ENCODE results near the gene LCN15. TPM values are rescaled to one million over a fixed set of nuclear protein-coding genes. Genes with fewer than 3 reads are reported as not detected.

Gene LCN15
- total and polyA plus RNA-seq, 2 of the 4 experiments (the other 2 are of a cell fraction) = not detected

DNA sequence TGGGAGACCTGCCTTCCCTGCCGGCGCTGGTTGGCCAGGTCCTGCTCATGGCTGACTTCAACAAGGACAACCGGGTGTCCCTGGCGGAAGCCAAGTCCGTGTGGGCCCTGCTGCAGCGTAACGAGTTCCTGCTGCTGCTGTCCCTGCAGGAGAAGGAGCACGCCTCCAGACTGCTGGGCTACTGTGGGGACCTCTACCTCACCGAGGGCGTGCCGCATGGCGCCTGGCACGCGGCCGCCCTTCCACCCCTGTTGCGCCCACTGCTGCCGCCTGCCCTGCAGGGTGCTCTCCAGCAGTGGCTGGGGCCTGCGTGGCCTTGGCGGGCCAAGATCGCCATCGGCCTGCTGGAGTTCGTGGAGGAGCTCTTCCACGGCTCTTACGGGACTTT, 41.4 kb downstream of the LCN15 start:
- no peak overlapping the region for H2AK5ac ChIP-seq (ENCODE audit: low read depth, low read length)
- H3K14ac ChIP-seq (replicated peaks; ENCODE audit: low read depth, low read length) = no peak overlapping the region
- H3K27ac ChIP-seq (ENCODE audit: insufficient read depth, low read length) = no peak overlapping the region
- no peak overlapping the region for H3K9ac ChIP-seq (ENCODE audit: low read depth, low read length)
- H3K56ac ChIP-seq (ENCODE audit: extremely low read depth, insufficient read depth, low read length) = no peak overlapping the region
- no peak overlapping the region for H4K91ac ChIP-seq (ENCODE audit: insufficient read depth, low read depth, low read length)
- no peak for ATAC-seq (ENCODE audit: low read depth)
- H2AK9ac ChIP-seq (replicated peaks; ENCODE audit: low read depth, low read length, poor library complexity) = no peak overlapping the region
- ChIA-PET POLR2A (ENCODE audit: unreplicated experiment) (no interaction called here), CTCF (no interaction called here)
- TF ChIP-seq MAZ (IDR thresholded peaks at IDR 0.05; ENCODE audit: borderline replicate concordance, low read depth, low read length) = no peak
- TF ChIP-seq CHD1 (IDR thresholded peaks at IDR 0.05; ENCODE audit: low read depth, low read length) = no peak
- TF ChIP-seq CTCF (conservative IDR thresholded peaks at IDR 0.05; ENCODE audit: low read depth, low read length) = no peak
- no peak for TF ChIP-seq MAFK (IDR thresholded peaks at IDR 0.05; ENCODE audit: low read depth, low read length)
- TF ChIP-seq BHLHE40 (IDR thresholded peaks at IDR 0.05; ENCODE audit: low read depth, low read length) = no peak
- no peak for TF ChIP-seq CEBPB (IDR thresholded peaks at IDR 0.05; ENCODE audit: low read depth, low read length)
- no peak for TF ChIP-seq NFE2L2 (IDR thresholded peaks at IDR 0.05; ENCODE audit: low read depth, low read length)
- TF ChIP-seq MXI1 (IDR thresholded peaks at IDR 0.05; ENCODE audit: borderline replicate concordance, low read depth, low read length) = no peak
- no peak for TF ChIP-seq RFX5 (IDR thresholded peaks at IDR 0.05; ENCODE audit: low read depth, low read length)
- no peak for TF ChIP-seq RCOR1 (IDR thresholded peaks at IDR 0.05; ENCODE audit: insufficient replicate concordance, low read length)
- no peak for TF ChIP-seq RAD21 (IDR thresholded peaks at IDR 0.05; ENCODE audit: low read length)
- TF ChIP-seq, protein P1, sequence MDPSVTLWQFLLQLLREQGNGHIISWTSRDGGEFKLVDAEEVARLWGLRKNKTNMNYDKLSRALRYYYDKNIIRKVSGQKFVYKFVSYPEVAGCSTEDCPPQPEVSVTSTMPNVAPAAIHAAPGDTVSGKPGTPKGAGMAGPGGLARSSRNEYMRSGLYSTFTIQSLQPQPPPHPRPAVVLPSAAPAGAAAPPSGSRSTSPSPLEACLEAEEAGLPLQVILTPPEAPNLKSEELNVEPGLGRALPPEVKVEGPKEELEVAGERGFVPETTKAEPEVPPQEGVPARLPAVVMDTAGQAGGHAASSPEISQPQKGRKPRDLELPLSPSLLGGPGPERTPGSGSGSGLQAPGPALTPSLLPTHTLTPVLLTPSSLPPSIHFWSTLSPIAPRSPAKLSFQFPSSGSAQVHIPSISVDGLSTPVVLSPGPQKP (IDR thresholded peaks at IDR 0.05; ENCODE audit: borderline replicate concordance, low read depth, low read length) = no peak
- TF ChIP-seq, protein P2, sequence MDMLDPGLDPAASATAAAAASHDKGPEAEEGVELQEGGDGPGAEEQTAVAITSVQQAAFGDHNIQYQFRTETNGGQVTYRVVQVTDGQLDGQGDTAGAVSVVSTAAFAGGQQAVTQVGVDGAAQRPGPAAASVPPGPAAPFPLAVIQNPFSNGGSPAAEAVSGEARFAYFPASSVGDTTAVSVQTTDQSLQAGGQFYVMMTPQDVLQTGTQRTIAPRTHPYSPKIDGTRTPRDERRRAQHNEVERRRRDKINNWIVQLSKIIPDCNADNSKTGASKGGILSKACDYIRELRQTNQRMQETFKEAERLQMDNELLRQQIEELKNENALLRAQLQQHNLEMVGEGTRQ (IDR thresholded peaks at IDR 0.05; ENCODE audit: low read depth, low read length) = no peak
- TF ChIP-seq SMC3 (IDR thresholded peaks at IDR 0.05; ENCODE audit: low read depth, low read length) = no peak
- no peak for TF ChIP-seq POLR2A (IDR thresholded peaks at IDR 0.05; ENCODE audit: low read depth, low read length)
- no peak for TF ChIP-seq FOS (IDR thresholded peaks at IDR 0.05; ENCODE audit: low read depth, low read length)
- peaks cover 81% of the 10 kb centered on the region for H4K20me1 ChIP-seq (ENCODE audit: insufficient read depth, low read length)
- no peak overlapping the region for H3K4me2 ChIP-seq (ENCODE audit: low read depth, low read length)
- in situ Hi-C loops (cut with MboI; ENCODE audit: low sequenced_read_pairs) = no loop called here
- no peak overlapping the region for H3K23ac ChIP-seq (ENCODE audit: low read depth, low read length)
- no peaks in the 10 kb centered on the region for H3K9me3 ChIP-seq (ENCODE audit: control insufficient read depth, insufficient read depth, low read length)
- H4K8ac ChIP-seq (ENCODE audit: low read depth in 2 of 2, low read length in 2 of 2) = no peak overlapping the region
- intact Hi-C loops (cut with micrococcal nuclease) = no loop called here
- no peak overlapping the region for H2BK5ac ChIP-seq (ENCODE audit: low read depth, low read length, poor library complexity, severe bottlenecking)
- dilution Hi-C loops (cut with HindIII; ENCODE audit: low sequenced_read_pairs, unreplicated experiment) = no loop called here
- H3K79me1 ChIP-seq (ENCODE audit: low read depth in 1 of 2, low read length in 2 of 2) = peaks cover 11 to 51% of the 10 kb centered on the region in 2 experiments
- no peak overlapping the region for H3K4me3 ChIP-seq (ENCODE audit: insufficient read depth, low read depth, low read length)
- no TSS peak for BruUV-seq (replicated peaks)
- no peak overlapping the region for H2BK15ac ChIP-seq (ENCODE audit: low read depth, low read length)
- peaks cover 21% of the 10 kb centered on the region for H3K4me1 ChIP-seq (ENCODE audit: control insufficient read depth, insufficient read depth, low read length)
- no peak for DNase-seq
- no peak overlapping the region for H2BK20ac ChIP-seq (ENCODE audit: low read depth, low read length)
- H3K27me3 ChIP-seq (ENCODE audit: control insufficient read depth, insufficient read depth, low read length) = no peaks in the 10 kb centered on the region
- no peak overlapping the region for H3K4ac ChIP-seq (ENCODE audit: low read depth, low read length)
- H4K5ac ChIP-seq (ENCODE audit: low read depth, low read length) = no peak overlapping the region
- no peak overlapping the region for H2AFZ ChIP-seq (replicated peaks; ENCODE audit: low read length, poor library complexity)
- H2BK120ac ChIP-seq (ENCODE audit: low read depth, low read length) = no peak overlapping the region
- peaks cover 51% of the 10 kb centered on the region for H3K36me3 ChIP-seq (ENCODE audit: control insufficient read depth, insufficient read depth, low read length)
- H3K18ac ChIP-seq (ENCODE audit: low read depth, low read length) = no peak overlapping the region
- peaks cover 19% of the 10 kb centered on the region for H3K9me1 ChIP-seq (ENCODE audit: insufficient read depth, low read length)
- 89% methylated on average over 18 of the region's 24 CpGs; no CpG with 5 or more reads in 1 of the 2 experiments for WGBS, 2 experiments (ENCODE audit: extremely low coverage in 2 of 2, insufficient read length in 1 of 2)

Measured in IMR-90 (cell line).